ENCODE results near the gene ALOX12.
A peak's percentile ranks its signal among the peaks of the same experiment; 100 is the strongest.

GRCh38 chr17:7018331-7018964 is 22.6 kb downstream of the ALOX12 start:
- TF ChIP-seq POLR2A (IDR thresholded peaks at IDR 0.05) = peak; percentile 82
- no peak for TF ChIP-seq CTCF (IDR thresholded peaks at IDR 0.05)
